PC-3 (cell line): ENCODE results near the gene ASF1B.

Experiments
- EZH2 ChIP-seq: fragments of 300-600 bp; sonication (generic); IDR thresholded peaks from one replicate; pipeline ENCODE4 v1.6.1; 2017; ENCODE audit warnings: antibody characterized with exemption, mild to moderate bottlenecking, low read length; ENCODE audit not compliant: unreplicated experiment
- TF ChIP-seq, protein P1 (sequence below): fragments of 300-600 bp; sonication (generic); conservative IDR thresholded peaks from 2 replicates; pipeline ENCODE4 v1.5.1; 2017; ENCODE audit warnings: antibody characterized with exemption, low read depth, mild to moderate bottlenecking, low read length

DNA sequence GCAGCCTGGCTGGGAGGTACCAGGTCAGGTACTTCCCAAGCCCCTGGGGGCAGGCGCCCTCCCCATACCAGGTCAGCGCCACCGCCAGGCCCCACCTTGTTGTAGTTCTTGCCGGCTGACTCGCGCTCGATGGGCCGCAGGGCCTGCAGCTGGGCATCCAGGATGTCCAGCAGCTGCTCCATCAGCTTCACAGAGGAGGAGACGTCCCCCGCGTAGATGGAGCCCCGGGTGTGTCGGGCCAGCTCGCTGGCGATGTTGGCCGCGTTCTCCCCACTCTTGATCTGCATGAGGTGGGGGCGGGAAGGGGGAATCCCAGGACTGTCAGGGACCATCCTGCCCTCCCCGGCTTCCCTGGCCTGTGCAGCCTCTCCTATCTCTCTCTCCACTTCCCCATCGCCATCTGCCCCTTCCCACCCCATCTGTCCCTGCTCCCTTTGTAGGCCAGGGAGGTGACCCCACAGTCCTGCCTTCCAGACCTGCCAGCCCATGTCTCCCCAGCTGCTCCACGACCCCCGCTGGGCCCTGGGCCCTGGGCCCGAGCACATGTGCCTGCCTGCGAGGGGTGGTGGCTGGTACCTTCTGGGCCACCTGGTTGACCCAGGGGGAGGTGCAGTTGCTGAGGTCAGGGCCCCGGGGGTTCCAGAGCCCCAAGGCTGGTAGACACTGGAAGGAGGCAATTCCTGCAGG is 23.8 kb upstream of the ASF1B start:
- TF ChIP-seq, protein P1, sequence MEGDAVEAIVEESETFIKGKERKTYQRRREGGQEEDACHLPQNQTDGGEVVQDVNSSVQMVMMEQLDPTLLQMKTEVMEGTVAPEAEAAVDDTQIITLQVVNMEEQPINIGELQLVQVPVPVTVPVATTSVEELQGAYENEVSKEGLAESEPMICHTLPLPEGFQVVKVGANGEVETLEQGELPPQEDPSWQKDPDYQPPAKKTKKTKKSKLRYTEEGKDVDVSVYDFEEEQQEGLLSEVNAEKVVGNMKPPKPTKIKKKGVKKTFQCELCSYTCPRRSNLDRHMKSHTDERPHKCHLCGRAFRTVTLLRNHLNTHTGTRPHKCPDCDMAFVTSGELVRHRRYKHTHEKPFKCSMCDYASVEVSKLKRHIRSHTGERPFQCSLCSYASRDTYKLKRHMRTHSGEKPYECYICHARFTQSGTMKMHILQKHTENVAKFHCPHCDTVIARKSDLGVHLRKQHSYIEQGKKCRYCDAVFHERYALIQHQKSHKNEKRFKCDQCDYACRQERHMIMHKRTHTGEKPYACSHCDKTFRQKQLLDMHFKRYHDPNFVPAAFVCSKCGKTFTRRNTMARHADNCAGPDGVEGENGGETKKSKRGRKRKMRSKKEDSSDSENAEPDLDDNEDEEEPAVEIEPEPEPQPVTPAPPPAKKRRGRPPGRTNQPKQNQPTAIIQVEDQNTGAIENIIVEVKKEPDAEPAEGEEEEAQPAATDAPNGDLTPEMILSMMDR: no peak
- TF ChIP-seq EZH2: no peak
